Mucosa of gallbladder (tissue), 1 donor: ENCODE measurements around the gene CALHM1. TPM values are rescaled to one million over a fixed set of nuclear protein-coding genes. Genes with fewer than 3 reads are reported as not detected.
A peak's percentile ranks its signal among the peaks of the same experiment; 100 is the strongest.
"Not testable (repeated sequence)": the region's sequence is repeated elsewhere in the genome, so short reads cannot be mapped to it uniquely, and the experiment has no call there.

Experiments used
- DNase-seq: peaks from one replicate; pipeline ENCODE4 v3.0.0-alpha.2; 2020; ENCODE audit warnings: low spot score
- total RNA-seq: library from RNA; stranded (reverse); gene quantifications from one replicate; pipeline ENCODE4 v1.2.1, GENCODE V29; 2021
- donor health status: DM: no; HTN: no; CAD: no.

The CALHM1 gene
- total RNA-seq = not detected

DNA sequence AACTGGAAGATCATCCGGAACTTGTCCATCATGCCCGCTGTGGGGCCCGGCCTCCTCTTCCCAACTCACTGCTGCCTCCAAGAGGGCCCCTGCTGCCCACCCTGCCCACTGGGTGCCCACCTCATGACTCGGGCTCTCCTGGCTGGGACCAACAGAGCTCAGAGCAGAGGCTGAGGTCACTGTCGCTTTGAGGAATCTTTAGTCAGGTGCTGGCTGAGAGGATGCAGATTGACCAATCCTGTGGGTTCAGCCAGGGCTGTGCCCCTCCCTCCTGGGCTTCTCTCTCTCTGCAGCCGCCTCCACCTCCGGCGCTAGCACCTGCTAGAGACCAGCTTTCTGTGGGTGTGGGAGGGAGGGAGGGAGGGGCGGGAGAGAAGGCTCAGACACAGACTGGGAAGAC lies at the start of gene CALHM1:
Gene CALHM1 (minus strand): TSS at position 181 of the 400 bp plus-strand sequence. CDS start 149 bp downstream, at position 32.
- DNase-seq = no peak

DNA sequence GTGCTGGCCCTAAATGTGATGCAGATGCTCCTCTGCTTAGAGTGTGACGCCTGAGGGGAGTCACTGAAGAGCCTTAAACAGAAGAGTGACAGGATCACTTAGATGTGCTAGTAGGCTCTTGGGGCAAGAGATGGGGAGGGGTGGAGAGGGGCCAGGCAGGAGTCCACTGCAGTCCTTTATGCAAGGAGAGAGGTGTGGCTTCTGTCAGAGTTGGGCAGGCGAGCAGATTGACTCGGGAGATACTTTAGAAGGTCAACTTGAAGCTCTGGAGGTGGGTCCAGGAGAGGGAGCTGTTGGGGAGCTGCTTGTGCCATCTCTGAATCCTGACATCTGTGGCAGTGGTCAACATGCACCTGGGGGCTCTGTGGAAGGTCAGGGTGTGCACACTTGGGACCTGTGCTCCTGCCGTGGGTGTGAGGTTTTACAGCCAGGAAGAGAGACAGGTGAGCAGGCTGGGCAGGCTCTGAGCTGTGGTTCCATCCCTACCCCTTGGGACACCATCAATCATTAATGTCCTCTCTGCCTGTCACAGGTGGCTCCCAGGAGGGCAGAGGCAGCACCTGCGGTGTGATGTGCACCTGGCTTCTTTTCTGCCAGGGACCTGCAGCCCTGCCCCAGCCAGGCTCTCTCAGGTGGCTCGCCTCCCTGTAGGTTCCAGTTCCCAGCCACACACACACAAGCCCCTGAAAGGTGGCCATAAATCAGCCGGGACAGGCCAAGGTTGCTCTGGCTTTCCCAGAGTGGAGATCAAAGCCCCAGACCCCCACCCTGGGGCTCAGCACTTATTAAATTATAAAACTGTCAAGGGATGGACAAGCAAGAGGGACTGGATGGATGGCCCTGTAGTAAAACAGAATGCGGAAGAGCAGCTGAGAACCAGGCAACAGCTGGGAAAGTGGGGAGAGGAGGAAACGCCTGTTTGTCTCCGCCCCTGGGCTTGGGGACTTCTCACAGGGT lies 48.8 kb upstream of the CALHM1 start:
- DNase-seq = no peak

DNA sequence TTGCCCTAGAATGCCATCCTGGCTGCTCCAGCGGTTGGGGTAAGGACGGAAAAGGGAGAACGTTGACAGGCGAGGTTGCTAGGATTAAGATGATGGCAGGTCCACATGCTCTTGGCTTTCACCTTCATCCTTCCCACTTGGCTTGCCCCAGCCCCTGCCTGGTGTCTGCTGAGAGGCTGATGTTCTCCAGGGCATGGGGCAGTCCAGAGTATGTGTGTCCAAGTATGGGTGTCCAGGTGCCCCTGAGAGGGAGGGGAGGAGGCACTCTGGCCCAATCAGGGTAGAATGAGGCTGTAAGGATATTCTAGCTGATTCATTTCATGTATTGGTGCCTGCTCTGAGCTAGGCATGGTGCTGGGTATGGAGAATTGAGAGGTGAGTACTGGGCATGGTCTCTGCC lies 47.4 kb upstream of the CALHM1 start:
- no peak for DNase-seq

- DNase-seq = no peak
Observed at GRCh38 chr10:103504181-103504783, 45.6 kb upstream of the CALHM1 start.

DNA sequence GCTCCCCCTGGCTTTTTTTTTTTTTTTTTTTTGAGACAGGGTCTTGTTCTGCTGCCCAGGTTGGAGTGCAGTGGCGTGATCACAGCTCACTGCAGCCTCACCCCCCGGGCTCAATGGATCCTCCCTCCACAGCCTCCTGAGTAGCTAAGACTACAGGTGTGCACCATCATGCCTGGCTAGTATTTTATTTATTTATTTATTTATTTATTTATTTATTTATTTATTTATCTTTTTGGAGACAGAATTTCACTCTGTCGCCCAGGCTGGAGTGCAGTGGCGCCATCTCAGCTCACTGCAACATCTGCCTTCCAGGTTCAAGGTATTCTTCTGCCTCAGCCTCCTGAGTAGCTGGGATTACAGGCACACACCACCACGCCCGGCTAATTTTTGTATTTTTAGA lies 45.1 kb upstream of the CALHM1 start:
- DNase-seq = not testable (repeated sequence)

DNA sequence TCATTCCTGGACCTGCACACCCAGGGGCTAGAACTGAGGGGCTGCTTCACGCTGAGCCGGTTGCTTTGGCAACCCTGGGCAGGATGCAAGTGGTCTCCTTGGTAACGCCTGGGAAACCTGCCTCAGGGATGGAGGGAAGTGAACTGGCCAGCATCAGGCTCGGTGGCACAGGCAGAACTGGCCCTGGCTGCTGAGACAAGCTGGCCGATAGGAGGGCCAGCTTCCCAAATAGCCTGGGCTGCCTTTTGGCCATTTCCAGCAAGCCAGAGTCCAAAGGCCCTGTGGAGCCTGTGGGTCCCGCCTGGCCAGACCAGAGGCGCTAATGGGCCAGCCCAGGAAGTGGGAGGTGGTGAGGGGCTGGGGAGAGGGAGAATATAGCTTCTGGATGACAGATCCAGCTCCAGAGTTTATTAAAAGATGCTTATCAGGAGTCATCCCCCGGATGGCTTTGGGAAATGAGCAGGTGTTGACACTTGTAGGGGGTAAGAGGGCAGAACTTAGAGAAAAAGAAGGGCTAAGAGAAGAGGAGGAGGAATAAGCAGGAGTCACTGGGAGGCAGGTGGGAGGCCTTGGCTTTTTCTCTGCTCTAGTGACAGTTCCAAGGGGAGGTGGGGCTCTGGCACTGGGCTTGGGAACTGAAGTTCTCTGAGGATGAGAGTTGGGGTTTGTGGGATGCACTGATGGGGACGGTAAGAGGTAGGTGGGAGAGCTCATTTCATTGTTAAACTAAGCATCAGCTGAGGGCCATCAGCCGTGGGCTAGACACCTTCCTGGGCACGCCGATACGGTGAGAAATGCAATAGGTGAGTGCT lies 44.4 kb upstream of the CALHM1 start:
- no peak for DNase-seq

DNA sequence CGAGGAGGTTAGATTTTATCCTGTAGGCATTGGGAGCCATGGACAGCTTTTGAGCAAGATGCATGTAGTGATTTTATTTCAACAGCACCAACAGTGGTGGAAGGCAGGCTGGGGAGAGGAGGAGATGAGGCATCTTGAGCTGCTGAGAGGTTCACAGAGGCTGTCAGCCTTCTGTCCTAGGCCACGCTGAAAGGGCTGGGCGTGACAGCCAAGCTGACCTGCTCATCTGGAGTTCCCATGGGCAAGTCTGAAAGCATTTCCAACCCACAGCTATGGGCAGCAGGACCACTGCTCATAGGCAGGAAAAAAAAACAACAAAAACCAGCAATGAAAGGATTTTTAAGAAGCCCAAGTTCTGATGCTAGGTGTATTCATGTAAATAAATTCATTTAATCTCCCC lies 42.5 kb upstream of the CALHM1 start:
- no peak for DNase-seq

DNA sequence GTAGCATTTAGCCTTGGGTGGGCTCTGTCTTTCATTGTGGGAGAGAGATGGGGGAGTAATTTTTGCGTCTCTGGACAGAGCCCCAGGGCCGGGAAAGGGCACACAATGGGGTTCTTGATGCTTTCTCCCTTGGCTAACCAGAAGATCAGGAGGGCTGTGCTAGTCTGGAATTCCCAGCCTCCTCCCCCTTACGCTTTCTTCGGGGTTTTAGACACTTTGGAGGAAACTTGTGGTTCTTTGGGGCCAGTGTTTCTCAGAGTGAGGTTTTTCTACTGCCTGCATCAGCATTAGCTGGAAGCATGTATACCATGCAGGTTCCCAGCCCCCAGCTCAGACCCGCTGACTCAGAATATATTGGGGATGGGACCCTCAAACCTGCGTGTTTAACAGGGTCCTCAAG lies 41.8 kb upstream of the CALHM1 start:
- DNase-seq = no peak

GRCh38 chr10:103499881-103500280 lies 41.2 kb upstream of the CALHM1 start:
- DNase-seq = no peak

DNA sequence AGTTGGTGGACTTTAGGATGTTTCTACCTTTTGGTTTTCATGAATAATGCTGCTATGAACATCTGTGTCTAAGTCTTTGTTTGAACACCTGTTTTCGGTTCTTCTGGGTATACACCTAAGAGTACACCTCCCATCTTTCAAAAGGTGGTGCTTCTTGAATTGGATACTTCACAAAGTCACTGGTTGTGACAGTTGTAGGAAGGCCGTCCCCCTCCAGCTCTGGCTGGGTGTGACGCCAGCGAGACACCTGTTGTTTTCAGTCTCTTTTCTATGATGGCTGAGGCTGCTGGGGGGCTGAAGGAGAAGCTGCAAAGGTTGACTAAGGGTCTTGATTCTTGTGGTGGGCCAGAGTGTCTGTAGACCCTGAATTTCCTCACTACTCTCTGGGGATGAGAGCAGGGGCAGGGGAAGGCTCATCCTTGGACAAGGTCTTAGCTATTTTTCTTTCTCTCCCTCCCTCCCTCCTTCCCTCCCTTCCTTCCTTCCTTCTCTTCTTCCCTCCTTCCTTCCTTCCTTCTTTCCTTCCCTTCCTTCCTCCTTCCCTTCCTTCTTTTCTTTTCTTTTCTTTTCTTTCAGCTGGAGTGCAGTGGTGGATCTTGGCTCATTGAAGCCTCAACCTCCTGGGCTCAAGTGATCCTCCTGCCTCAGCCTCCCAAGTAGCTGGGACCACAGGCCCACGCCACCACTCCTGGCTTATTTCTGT lies 40.4 kb upstream of the CALHM1 start:
- no peak for DNase-seq

DNA sequence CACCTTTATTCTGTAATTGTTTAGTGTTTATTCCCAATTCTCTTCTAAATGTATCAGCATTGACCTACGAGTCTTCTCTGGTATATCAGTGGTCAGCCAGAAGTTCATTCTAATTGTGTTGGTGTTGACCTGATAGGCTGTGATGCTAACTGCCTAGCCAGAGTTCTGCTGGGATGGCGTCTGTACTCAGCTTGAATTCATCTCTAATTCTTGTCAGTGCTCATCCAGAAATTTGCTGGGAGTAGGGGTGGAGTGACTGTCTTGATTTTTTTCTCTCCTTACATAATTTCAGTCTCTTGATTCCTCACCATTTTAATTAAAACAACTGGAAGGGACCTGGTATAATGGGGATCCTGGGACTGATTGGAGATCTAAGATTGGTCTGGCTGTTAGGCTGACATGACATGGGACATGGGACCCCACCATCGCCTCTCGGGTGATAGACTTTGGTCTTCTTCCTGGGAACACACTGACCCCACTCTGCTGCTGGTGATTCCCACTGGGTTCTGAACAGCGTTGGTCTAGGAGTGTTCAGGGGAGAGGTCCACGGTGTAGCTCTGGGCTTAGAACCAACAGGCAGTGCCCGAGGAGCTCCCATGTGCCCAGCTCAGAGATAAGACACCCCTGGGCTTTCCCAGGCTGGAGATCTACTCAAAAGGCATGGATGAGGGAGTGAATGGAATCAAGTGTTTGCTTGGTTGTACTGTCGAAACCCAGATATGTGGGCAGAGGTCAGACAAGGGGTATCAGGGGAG lies 38.6 kb upstream of the CALHM1 start:
- no peak for DNase-seq

DNA sequence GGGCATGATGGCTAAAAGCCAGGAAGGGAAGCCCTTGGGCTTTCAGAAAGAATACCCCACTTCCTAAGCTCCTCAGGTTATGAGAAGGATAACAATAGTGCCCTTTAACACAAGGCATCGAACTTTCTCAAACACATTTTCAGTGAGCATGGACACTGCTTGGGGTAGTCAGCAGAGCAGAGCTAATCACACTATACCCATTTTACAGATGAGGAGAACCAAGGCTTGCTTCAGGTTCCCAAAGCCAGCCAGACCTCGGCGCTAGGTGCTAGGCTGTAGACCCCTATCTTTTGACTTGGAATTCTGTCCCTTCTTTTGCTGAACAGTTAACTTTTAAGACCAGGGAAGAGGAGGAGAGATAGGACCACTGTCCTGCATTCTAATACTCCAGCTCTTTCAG lies 36.6 kb upstream of the CALHM1 start:
- no peak for DNase-seq

- DNase-seq = no peak
Observed at GRCh38 chr10:103493916-103494877, 35.5 kb upstream of the CALHM1 start.

- no peak for DNase-seq
Observed at GRCh38 chr10:103493362-103493915, 34.7 kb upstream of the CALHM1 start, which contains the start of gene NEURL1. Gene NEURL1, plus strand, starts transcription at chr10:103493705. Its CDS starts 683 bp downstream, at chr10:103494388.

GRCh38 chr10:103492655-103493261 lies 34.1 kb upstream of the CALHM1 start:
- DNase-seq = no peak

DNA sequence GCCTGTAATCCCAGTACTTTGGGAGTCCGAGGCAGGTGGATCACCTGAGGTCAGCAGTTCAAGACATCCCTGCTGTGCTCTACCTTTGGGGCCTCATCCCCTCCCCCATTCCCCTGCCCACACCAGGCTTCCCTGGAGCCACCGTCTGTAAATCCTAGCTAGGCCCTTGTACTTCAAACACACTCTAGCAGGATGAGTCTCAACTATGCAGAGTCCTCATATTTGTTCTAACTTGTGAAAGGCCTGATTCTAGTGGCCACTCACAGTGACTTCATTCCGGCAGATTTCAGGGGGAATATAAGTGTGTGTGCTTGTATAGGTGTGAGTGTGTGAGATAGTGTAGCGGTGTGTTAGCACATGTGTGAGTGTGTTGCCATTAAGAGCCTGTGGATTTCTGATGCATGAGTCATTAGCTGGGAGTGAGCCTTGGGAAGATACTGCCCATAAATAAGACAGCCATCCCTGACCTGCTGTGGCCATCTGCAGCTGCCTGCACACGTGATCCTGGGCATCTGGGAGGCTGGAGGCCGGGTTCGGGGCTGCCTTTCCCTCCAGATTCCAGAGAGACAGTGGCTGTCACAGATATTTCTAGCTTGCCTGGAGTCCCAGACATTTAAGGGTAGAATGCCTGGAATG lies 33.1 kb upstream of the CALHM1 start:
- peak; percentile 40 for DNase-seq

DNA sequence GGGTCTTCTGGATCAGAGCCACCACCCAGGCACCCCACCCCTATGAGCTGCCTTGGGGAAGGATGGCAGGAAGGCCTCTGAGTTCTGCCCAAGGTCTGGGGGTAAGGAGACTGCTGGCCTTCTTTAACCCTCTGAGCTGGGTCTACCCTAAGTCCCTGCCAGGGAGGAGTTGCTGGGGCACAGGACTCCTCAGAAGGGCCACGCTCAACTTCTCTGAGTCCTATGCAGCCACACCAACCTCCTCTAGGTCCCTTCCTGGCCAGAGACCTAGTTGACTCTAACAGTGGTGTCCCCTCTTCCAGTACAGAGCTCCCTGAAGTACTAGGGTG lies 32.2 kb upstream of the CALHM1 start:
- no peak for DNase-seq

DNA sequence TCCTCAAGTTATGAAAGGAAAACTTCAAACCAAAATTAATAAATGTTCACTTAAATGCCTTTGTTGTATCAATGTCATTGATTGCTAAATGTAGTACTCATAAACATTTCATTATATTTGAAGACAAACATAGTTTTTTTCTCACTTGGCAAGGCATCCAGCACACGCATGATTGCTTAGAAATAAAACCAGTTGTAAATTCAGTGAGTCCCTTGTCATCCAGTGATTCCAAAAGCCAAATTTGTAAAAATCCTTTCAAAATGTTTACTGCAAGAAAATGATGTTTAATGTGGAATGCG lies 28.7 kb upstream of the CALHM1 start:
- DNase-seq = no peak
